Measurements from ENCODE around the gene FHOD3.
"Not testable (repeated sequence)": the region's sequence is repeated elsewhere in the genome, so short reads cannot be mapped to it uniquely, and the experiment has no call there.

The FHOD3 gene

GRCh38 chr18:36551274-36551673, 253.8 kb downstream of the FHOD3 start:
- DNase-seq (ENCODE audit: low spot score), result not testable (repeated sequence)

DNA sequence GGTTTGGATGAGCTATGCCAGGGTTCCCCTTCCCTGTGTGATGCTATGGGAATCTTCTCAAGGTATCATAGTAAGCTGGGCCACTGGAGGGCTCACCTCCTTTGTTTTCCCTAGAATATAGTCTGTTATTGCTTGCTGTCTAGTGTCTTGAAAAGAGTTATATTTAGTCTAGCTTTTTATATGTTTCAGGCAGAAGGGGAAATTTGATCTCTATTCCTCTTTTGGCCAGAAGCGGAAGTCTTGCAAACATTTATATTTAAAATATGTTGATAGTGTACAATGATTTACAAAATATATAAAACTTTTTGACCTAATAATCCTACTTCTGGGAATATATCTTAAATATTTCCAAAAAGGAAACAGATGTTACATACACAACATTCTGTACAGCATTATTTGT, 260.7 kb downstream of the FHOD3 start:
- DNase-seq (ENCODE audit: low spot score), result no peak

GRCh38 chr18:36559149-36559857, 261.8 kb downstream of the FHOD3 start:
- DNase-seq (ENCODE audit: low spot score), result no peak

DNA sequence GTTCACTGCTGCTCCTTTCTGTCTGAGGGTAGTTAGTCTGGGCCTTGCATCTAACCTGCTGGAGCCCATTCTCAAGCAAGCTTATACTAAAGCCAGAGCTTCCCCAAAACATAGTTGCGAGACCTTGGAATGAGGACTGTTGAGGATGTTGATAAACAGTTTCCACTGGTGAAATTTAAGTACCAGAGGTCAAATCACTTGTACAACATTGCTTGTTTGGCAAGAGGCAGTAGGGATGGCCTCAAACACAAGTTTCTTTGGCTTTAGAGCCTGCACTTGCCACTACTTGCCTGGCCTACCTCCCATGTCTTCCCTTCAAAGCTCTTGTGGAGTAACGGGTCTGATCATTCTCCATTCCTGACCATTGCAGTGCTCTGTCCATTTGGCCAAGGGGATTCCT, 262.7 kb downstream of the FHOD3 start:
- DNase-seq (ENCODE audit: low spot score), result no peak

- DNase-seq (ENCODE audit: low spot score), result no peak
Measured at GRCh38 chr18:36561046-36561445, 263.5 kb downstream of the FHOD3 start.

DNA sequence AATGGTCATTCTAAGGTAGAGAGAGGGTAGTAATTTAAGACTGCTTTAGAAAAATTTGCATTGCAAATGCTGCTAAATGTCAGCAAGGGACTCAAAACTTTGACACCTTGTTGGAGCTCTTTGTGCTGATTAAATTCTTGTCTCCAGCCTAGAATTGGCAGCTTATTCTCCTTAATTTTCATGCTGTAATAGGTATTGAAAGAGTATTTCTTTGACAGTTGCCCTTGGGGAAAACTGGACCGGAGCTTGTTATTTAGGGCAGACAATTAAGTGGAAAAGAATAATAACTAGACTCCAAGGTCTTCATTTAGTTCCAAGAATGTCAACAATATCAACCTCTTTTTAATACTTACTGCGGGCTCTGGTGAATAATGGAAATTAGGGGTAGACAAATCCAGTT, 267.3 kb downstream of the FHOD3 start:
- no peak for DNase-seq (ENCODE audit: low spot score)

DNA sequence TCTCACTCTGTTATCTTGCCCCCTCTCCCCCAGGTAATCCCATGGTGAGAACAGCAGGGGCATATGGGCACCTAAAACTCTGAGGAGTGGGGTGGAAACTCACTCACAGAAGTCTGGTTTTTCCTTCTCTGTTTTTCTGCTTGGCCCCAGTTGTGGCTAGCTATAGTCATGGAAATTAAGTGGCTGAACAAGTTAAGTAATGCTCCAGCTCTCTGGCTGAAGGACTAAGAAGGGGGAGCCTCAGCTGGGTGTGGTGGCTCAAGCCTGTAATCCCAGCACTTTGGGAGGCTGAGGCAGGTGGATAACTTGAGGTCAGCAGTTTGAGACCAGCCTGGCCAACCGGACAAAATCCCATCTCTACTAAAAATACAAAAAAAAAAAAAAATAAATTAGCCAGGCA, 270.3 kb downstream of the FHOD3 start:
- DNase-seq (ENCODE audit: low spot score), result no peak

- DNase-seq (ENCODE audit: low spot score), result no peak
Measured at GRCh38 chr18:36568487-36568886, 271.0 kb downstream of the FHOD3 start.

DNA sequence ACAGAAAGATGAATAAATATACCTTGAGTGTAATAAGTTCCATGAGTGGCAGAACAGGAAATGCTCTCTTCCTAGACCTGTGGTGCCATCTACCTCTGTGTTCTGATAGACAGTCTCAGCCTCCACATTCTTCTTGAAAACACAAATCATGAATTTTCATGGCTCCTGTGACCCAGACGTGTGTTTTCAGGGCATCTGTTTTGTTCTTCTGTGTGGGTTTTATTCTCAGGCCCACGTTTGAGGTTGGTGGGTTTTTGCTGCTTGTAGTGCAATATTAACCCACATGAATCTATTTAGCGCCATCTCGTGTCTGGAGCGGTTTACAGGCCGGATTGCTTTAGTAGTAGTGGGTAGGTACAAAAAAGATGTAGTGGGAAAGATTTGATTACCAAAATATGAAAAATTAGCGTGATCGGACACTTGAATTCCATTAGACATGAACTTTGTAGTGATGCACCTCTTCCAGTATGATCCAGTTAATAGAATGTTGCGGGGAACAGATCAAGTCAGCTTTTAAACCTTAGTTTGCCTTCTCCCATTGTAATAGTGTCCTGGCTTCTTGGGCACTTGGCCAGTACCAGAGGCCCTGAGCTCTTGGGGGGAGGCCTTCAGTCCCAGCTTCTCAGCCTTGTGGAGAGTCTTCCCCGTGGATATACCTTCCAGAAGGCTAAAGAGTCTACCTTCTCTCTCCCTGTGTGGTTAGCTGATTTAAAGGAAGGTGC, 274.8 kb downstream of the FHOD3 start:
- peak; percentile 17 for DNase-seq (ENCODE audit: low spot score)

DNA sequence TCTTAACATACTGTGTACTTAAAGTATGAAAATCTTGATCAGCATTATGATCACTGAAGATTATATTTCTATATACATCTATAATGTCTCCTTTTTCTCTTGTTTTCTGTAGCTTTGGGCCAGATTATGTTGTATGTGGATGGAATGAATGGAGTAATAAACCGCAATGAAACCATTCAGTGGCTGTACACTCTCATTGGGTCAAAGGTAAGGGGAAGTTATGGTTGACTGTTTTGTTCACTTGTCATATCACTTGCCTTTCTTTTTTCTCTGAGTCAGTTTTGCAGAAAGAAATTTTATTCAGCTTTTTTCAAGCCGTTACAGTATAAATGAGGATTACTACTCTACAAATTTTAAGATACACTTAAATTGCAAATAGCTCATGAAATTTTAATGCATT, 278.8 kb downstream of the FHOD3 start:
- no peak for DNase-seq (ENCODE audit: low spot score)

- no peak for DNase-seq (ENCODE audit: low spot score)
Measured at GRCh38 chr18:36578871-36579710, 281.6 kb downstream of the FHOD3 start.

- DNase-seq (ENCODE audit: low spot score), result no peak
Measured at GRCh38 chr18:36580266-36580665, 282.8 kb downstream of the FHOD3 start.

GRCh38 chr18:36580874-36581750, 283.6 kb downstream of the FHOD3 start:
- DNase-seq (ENCODE audit: low spot score), result no peak

DNA sequence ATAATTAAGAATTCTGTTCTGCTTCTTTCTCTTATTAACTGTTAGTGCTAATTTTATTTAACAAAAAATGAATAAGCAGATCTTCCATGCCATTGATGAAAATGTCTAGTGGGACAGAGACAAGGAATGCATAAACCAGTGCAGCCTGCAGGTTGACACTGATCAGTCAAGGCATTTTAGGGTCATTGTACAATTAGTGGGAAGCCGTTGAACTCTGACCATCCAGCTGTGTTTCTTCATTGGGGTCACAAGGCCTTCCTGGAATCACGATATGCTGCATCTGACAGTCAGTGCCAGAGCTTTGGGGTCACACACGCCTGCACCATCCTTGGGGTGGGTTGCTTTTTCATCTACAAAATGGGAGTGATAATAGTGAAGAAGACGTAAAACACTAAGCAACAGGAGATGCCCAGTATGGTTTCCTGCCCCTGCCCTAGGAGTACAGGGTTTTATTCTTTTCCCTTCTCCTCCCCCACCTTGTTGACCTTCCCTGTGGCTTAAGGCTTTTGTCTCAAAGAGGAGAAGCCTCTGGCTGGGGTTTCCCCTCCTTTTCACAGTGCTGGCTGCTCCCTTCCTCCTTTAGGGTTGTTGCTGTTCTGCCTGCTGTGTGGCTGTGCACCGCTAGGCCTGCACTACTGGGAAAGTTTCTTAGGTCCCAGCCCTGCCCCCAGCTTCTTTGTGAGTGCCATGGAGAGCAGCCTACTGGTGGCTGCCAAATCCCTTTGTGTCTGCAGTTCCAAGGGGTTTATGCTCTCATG, 285.7 kb downstream of the FHOD3 start:
- DNase-seq (ENCODE audit: low spot score), result no peak

- no peak for DNase-seq (ENCODE audit: low spot score)
Measured at GRCh38 chr18:36589857-36590543, 292.5 kb downstream of the FHOD3 start.

- DNase-seq (ENCODE audit: low spot score), result no peak
Measured at GRCh38 chr18:36590621-36591580, 293.4 kb downstream of the FHOD3 start.

DNA sequence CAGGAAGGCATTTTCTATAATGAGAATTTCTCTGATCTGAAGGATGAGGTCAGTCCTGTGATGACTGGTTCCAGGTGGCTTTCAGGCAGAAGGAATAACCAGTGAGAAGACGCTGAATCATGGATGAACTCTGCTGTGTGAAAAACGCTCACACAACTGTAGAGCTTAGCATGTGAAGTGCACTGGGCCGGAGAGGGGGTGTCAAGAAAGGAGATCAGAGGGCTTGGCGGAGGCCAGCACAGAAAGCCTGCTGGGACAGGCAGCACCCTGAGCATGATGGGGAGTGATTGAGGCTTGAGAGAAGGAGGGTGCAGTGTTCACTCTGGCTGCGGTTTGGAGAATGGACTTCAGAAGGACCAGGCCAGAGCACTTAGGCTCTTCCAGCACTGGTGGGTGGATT, 294.8 kb downstream of the FHOD3 start:
- DNase-seq (ENCODE audit: low spot score), result no peak

DNA sequence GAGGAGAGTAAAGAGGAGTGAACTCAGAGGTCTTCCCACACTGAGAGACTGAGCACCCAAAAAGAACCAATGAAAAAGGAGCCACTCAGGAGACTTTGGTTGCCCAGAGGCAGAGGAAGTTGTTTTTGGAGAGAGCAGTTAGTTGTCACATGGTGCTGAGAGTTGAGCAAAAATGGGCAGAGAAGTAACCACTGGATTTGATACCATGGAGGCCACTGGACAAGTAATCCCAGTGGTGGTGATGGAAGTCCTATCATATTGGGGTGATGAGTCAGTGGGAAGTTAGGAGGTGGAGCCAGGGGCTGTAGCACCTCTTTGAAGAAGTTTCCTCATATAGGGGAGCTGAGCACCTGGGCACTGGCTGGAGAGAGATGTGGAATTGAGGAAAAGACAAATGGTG, 295.5 kb downstream of the FHOD3 start:
- DNase-seq (ENCODE audit: low spot score), result no peak

GRCh38 chr18:36593641-36594040, 296.1 kb downstream of the FHOD3 start:
- DNase-seq (ENCODE audit: low spot score), result no peak

All from activated CD4-positive, alpha-beta T cell treated with anti-CD3 and anti-CD28 coated beads, Interleukin-2, Interleukin-4, amounts not matched to agents 100 ng/mL and 50 ng/mL, durations not matched to agents 16 hours and 8 hours (primary cell).